HepG2 (cell line): ENCODE measurements around the gene DNAJC5. TPM values are rescaled to one million over a fixed set of nuclear protein-coding genes. Genes with fewer than 3 reads are reported as not detected.
A peak's percentile ranks its signal among the peaks of the same experiment; 100 is the strongest.

ENCODE experiments used
- HDAC1 ChIP-seq: sonication (generic); formaldehyde crosslinking; IDR thresholded peaks from 2 replicates; pipeline ENCODE4 v1.5.1; 2020; ENCODE audit warnings: mild to moderate bottlenecking, missing genetic modification reagents
- HNF4G ChIP-seq, 2 experiments: sonication (generic) in 1 of 2; formaldehyde crosslinking in 1 of 2; IDR thresholded peaks; 2 replicates each; pipeline versions ENCODE4 v1.4.0 to v1.6.1; 2011 to 2020; ENCODE audit warnings: borderline replicate concordance in 2 of 2, low read depth in 2 of 2, mild to moderate bottlenecking in 2 of 2, low read length in 1 of 2, missing genetic modification reagents in 1 of 2, moderate library complexity in 1 of 2
- NFIC ChIP-seq: IDR thresholded peaks from 2 replicates; pipeline ENCODE4 v1.6.1; 2012; ENCODE audit warnings: mild to moderate bottlenecking, low read length, inconsistent platforms
- ZFP37 ChIP-seq: sonication (generic); formaldehyde crosslinking; IDR thresholded peaks from 2 replicates; pipeline ENCODE4 v1.4.0; 2020; ENCODE audit warnings: missing genetic modification reagents, borderline replicate concordance
- ZFYVE20 ChIP-seq: sonication (generic); formaldehyde crosslinking; IDR thresholded peaks from 2 replicates; pipeline ENCODE4 v1.8.0; 2023; ENCODE audit warnings: low read depth, mild to moderate bottlenecking, moderate library complexity, missing genetic modification reagents, borderline replicate concordance
- ZNF484 ChIP-seq: sonication (generic); formaldehyde crosslinking; IDR thresholded peaks from 2 replicates; pipeline ENCODE4 v1.5.1; 2020; ENCODE audit warnings: mild to moderate bottlenecking, low read depth, missing genetic modification reagents, borderline replicate concordance
- polyA plus RNA-seq, 8 experiments: library from polyadenylated mRNA; depleted of rRNA in 3 of 8; stranded (reverse) in 7 of 8; unstranded in 1 of 8; fragments of >200 nt; fragmentation: Illumina TruSeq in 4 of 8; extraction: Trizol in 4 of 8; gene quantifications; 2 replicates each; pipeline versions ENCODE4 v1.2.1 to v1.2.3, GENCODE V29; 2011 to 2016; ENCODE audit warnings: low read depth in 4 of 8, missing spikeins in 1 of 8, mixed read lengths in 1 of 8; ENCODE audit not compliant: insufficient read depth in 1 of 8
- total RNA-seq, 5 experiments: library from RNA; depleted of rRNA; stranded (reverse); fragments of >200 nt; fragmentation: Illumina TruSeq; extraction: Trizol; gene quantifications; 2 replicates each; pipeline ENCODE4 v1.2.3, GENCODE V29; 2016; ENCODE audit warnings: low read depth in 1 of 5
- TF ChIP-seq, protein P1 (sequence below): sonication (generic); formaldehyde crosslinking; IDR thresholded peaks from 2 replicates; pipeline ENCODE4 v1.8.0; 2022; ENCODE audit warnings: missing genetic modification reagents, mild to moderate bottlenecking, moderate library complexity, borderline replicate concordance
- TF ChIP-seq, protein P2 (sequence below): sonication (generic); IDR thresholded peaks from 2 replicates; pipeline ENCODE4 v1.6.1; 2016; ENCODE audit warnings: low read depth, borderline replicate concordance
- TF ChIP-seq, protein P3 (sequence below): sonication (generic); formaldehyde crosslinking; IDR thresholded peaks from 2 replicates; pipeline ENCODE4 v1.5.0; 2020; ENCODE audit warnings: missing genetic modification reagents

DNAJC5 gene
- total and polyA plus RNA-seq, 2 of the 13 experiments (the other 11 are each of a cell fraction or from before 2014, with no cell fraction given), result 42.8 to 64.5 TPM

DNA sequence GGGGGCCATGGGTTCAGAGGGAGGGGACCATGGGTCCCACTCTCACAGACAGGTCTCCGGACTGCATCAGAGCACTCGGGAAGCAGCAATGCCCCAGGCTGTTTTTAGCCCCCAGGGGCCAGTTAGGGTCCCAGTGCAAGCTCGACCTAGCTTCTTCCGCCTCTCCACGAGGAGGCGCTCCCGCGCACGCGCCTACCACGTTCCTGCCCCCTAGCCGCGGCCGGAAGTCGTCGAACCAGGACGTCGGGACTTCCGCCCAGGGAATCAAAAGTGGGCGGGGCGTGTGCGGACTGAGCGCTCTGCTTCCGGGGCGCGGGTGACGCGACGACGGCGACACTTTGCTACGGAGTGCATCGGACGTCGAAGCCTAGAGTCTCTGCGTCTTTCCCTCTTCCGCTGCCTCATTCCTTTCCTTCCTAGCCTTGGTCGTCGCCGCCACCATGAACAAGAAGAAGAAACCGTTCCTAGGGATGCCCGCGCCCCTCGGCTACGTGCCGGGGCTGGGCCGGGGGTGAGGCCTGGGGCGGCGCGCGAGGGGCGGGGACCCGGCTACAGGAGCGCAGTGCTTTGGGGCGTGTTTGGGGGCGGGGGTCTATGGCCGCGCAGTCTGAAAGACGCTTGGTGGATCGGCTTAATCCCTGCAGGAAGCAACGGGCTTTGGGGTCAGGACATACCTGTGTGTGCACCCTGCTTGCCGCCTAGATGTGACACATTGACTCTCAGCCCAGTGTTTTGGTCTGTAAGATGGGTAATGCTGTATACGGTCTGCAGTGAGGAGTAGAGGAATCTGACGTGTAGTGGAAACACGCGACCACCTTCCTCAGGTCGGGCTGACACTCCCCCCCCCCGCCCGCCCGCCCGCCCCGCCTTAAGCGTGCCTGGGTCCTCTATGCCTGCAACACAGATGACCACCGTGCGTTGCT is 86.1 kb downstream of the DNAJC5 start, which contains the start of gene PRPF6 (continued):
- TF ChIP-seq HNF4G (IDR thresholded peaks at IDR 0.05; ENCODE audit: borderline replicate concordance, low read depth, low read length) (no peak), HNF4G (CRISPR knock-in tag; IDR thresholded peaks at IDR 0.05; ENCODE audit: borderline replicate concordance, low read depth) (peak; percentile 52), ZNF484 (CRISPR knock-in tag) (peak; percentile 14; the same call in 1 of the 2 replicates), ZFP37 (peak; percentile 87; the same call in 1 of the 2 replicates), ZFYVE20 (CRISPR knock-in tag) (no peak; the same call in 1 of the 2 replicates), NFIC (no peak), HDAC1 (peak; percentile 100)
- TF ChIP-seq, protein P1, sequence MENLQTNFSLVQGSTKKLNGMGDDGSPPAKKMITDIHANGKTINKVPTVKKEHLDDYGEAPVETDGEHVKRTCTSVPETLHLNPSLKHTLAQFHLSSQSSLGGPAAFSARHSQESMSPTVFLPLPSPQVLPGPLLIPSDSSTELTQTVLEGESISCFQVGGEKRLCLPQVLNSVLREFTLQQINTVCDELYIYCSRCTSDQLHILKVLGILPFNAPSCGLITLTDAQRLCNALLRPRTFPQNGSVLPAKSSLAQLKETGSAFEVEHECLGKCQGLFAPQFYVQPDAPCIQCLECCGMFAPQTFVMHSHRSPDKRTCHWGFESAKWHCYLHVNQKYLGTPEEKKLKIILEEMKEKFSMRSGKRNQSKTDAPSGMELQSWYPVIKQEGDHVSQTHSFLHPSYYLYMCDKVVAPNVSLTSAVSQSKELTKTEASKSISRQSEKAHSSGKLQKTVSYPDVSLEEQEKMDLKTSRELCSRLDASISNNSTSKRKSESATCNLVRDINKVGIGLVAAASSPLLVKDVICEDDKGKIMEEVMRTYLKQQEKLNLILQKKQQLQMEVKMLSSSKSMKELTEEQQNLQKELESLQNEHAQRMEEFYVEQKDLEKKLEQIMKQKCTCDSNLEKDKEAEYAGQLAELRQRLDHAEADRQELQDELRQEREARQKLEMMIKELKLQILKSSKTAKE (CRISPR knock-in tag), result peak; percentile 69
- TF ChIP-seq, protein P2, sequence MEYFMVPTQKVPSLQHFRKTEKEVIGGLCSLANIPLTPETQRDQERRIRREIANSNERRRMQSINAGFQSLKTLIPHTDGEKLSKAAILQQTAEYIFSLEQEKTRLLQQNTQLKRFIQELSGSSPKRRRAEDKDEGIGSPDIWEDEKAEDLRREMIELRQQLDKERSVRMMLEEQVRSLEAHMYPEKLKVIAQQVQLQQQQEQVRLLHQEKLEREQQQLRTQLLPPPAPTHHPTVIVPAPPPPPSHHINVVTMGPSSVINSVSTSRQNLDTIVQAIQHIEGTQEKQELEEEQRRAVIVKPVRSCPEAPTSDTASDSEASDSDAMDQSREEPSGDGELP, result peak; percentile 64; the same call in 1 of the 2 replicates
- TF ChIP-seq, protein P3, sequence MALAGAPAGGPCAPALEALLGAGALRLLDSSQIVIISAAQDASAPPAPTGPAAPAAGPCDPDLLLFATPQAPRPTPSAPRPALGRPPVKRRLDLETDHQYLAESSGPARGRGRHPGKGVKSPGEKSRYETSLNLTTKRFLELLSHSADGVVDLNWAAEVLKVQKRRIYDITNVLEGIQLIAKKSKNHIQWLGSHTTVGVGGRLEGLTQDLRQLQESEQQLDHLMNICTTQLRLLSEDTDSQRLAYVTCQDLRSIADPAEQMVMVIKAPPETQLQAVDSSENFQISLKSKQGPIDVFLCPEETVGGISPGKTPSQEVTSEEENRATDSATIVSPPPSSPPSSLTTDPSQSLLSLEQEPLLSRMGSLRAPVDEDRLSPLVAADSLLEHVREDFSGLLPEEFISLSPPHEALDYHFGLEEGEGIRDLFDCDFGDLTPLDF (CRISPR knock-in tag), result peak; percentile 70; the same call in 1 of the 2 replicates
